Frontal cortex (tissue), 4 donors: ENCODE results near the gene ZFP37. TPM values are rescaled to one million over a fixed set of nuclear protein-coding genes. Genes with fewer than 3 reads are reported as not detected.

ENCODE experiments used
- DNase-seq, 2 donors: peaks; one replicate each; pipeline ENCODE4 v3.0.0; 2012; ENCODE audit warnings: low spot score in 2 of 2
- FAIRE-seq: peaks from 2 replicates; lab custom pipeline; 2012; peaks lifted over from hg19 to GRCh38; lab: Jason Lieb, UNC
- total RNA-seq: library from RNA; depleted of rRNA; stranded (reverse); fragments of >200 nt; gene quantifications from one replicate; pipeline ENCODE4 v1.2.3, GENCODE V29; 2014
- donor health status: control.
- donor health status: control.
- donor health status: control.

ZFP37 gene
- total RNA-seq, 1 donor from 2014 or later: 22.8 TPM

GRCh38 chr9:112997236-112997941, 59.1 kb downstream of the ZFP37 start:
- FAIRE-seq (no peak), DNase-seq (no peak)

Other genes with a start within 250 kb of the ZFP37 start
- gene SLC46A2, start 165.8 kb downstream of the ZFP37 start, total RNA-seq: not detected
- gene ZNF883, start 44.5 kb downstream of the ZFP37 start, total RNA-seq: 28.1 TPM
- gene SLC31A2, start 94.3 kb upstream of the ZFP37 start, total RNA-seq: 6.9 TPM
- 9.8 TPM for gene FKBP15, start 164.6 kb upstream of the ZFP37 start, total RNA-seq
- gene SLC31A1, start 164.8 kb upstream of the ZFP37 start, total RNA-seq: 7.3 TPM
- gene CDC26, start 218.8 kb upstream of the ZFP37 start, total RNA-seq: 14.3 TPM
- 23.6 TPM for gene PRPF4, start 218.9 kb upstream of the ZFP37 start, total RNA-seq
- not detected for gene RNF183, start 246.7 kb upstream of the ZFP37 start, total RNA-seq